ENCODE measurements around the gene C20orf204.
"Not testable (repeated sequence)": the region's sequence is repeated elsewhere in the genome, so short reads cannot be mapped to it uniquely, and the experiment has no call there.

C20orf204 gene

DNA sequence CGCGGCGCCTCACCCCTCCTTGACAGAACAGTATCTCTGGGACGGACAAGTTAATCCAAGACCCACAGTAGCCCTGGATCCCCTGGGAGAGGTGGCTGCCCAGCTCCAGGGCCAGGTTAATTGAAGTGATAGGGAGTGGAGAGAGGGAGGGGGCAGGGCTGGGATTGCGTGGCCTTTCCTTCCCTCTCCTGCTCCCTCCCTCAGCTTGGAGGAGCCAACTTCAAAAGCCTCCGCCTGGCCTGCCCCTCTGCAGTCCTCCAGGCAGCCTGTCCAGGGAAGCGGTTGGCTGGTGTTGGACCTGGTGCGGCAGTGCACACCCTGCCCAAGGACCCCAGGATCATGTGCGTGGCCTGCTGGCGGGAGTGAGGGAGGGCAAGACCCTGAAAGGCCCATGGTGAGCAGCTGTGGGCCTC is at the start of gene C20orf204:
Gene C20orf204, plus strand, starts transcription at position 250 of the 413 bp plus-strand sequence. Its CDS starts 142 bp downstream, at position 392.
- no peak for DNase-seq (ENCODE audit: low spot score)

GRCh38 chr20:64000906-64001305 is 35.1 kb upstream of the C20orf204 start:
- DNase-seq (ENCODE audit: low spot score), result no peak

GRCh38 chr20:64001607-64002011 is 34.4 kb upstream of the C20orf204 start:
- DNase-seq (ENCODE audit: low spot score), result no peak

DNA sequence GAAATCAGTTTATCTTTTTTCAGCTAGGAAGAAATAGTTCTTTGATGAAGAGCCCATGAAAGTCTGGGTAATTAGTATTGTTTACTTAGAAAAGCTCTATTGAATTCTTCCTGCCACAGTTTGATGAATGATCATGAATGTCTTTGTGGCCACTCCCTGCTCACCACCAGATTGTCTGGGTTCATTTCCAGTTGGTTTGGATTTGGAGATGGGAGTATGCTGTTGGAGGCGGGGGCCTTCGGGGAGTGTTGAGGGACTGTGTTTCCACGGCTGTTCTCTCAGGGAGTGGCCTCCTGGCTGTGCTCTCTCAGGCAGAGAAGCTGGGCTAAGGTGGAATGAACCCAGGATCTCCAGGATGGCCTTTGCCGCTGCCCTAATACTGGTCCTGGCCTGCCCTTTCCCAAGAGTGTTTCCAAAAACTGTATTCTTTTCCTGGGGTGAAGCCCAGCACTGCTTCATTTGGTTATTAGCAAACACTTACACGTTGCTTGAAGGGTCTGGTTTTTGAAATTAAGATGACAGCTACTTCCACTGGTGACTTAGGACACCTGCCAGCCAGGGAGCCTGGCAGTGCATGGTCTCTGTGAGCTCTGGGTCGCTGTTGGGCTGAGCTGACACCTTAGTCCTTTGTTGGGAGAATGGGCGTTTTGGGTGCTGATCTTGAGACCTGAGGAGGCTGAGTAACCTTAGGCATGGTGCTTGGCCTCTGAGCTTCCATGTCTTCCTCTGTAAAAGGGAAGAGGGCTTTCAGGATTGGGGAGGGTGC is 31.8 kb upstream of the C20orf204 start:
- DNase-seq (ENCODE audit: low spot score), result no peak

GRCh38 chr20:64005394-64005793 is 30.6 kb upstream of the C20orf204 start:
- DNase-seq (ENCODE audit: low spot score), result no peak

DNA sequence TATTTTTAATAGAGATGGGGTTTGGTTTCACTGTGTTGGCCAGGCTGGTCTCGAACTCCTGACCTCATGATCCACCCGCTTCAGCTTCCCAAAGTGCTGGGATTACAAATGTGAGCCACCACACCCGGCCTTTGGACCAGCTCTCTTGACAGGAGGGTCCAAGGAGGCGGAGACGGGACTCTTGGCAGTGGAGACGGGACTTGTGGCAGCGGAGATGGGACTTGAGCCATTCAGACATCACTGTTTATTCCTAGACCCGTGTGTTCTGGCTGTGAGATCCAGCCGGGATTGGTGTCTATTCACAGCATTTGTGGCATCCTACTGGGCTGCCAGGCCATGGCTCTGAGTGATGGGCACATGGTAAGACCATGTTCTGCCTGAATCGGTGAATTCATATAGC is 29.5 kb upstream of the C20orf204 start:
- DNase-seq (ENCODE audit: low spot score), result no peak

GRCh38 chr20:64006902-64007301 is 29.1 kb upstream of the C20orf204 start:
- no peak for DNase-seq (ENCODE audit: low spot score)

DNA sequence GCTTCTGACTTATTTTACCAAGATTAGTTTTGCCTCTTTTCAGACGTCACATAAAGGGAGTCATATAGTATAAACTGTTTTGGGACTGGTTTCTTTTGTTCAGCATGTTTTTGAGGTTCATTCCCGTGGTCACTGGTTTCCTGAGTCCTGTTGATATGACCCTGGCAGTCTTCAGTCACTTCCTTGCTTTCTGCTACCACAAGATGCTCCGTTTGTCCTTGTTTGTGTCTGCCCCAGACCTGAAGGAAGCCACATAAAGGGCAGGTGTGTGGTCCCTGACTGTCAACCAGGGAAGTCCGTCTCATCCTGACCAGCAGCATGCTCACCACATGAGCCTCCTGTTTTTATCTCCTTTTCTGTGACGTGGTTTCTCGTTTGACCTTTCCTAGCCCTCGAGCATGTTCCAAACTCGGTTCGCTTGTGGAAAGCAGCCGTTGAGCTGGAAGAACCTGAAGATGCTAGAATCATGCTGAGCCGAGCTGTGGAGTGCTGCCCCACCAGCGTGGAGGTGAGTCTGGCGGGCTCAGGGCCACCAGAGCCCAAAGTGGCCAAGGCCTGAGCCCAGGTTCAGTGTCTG is 26.1 kb upstream of the C20orf204 start:
- DNase-seq (ENCODE audit: low spot score), result no peak

DNA sequence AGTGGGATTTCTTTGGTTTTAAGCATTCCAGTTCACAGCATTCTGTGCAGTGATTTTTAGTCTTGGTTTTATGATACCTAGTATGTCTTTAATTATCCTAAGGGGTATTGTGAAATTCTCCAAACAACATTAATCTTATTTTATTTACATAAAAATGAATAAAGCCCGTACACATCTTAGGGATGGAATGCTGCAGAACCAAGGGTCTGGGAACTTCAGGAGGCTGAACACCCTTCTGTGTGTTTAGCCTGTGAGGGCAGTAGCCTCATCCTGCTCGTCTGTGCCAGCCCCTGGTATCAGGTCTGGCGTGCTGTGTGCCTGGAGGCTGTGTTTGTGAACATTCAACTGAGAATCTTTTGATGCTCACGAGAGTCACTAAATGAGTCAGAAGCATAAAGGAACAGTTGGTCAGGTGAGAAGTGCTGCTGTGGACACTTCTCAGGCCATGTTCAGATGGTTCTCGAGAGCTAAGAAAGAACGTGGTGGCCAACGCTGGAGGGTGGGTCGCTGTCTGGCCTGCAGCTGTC is 25.2 kb upstream of the C20orf204 start:
- no peak for DNase-seq (ENCODE audit: low spot score)

DNA sequence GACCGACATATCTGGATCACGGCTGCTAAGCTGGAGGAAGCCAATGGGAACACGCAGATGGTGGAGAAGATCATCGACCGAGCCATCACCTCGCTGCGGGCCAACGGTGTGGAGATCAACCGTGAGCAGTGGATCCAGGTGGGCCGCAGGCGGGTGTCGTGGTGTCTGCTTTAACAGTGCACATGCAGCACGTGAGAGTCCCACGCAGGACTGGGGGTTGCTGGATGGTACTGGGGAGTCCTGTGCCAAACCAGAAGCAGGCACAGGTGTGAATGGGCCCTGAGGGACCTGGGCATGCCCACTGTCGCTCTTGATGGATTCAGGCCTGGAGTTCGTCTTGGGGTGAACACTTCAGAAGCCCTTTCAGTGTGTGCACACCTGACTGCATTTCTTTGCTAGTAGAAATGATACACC is 24.6 kb upstream of the C20orf204 start:
- no peak for DNase-seq (ENCODE audit: low spot score)

DNA sequence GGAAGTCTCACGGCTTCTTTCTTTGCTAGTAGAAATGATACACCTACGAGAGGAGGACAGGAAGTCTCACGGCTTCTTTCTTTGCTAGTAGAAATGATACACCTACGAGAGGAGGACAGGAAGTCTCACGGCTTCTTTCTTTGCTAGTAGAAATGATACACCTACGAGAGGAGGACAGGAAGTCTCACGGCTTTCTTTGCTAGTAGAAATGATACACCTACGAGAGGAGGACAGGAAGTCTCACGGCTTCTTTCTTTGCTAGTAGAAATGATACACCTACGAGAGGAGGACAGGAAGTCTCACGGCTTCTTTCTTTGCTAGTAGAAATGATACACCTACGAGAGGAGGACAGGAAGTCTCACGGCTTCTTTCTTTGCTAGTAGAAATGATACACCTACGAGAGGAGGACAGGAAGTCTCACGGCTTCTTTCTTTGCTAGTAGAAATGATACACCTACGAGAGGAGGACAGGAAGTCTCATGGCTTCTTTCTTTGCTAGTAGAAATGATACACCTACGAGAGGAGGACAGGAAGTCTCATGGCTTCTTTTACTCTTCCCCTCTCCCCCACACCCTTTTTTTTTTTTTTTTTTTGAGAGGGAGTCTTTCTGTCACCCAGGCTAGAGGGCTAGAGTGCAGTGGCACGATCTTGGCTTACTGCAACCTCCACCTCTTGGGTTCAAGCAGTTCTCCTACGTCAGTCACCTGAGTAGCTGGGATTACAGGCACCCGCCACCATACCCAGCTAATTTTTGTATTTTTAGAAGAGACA is 23.4 kb upstream of the C20orf204 start:
- not testable (repeated sequence) for DNase-seq (ENCODE audit: low spot score)

DNA sequence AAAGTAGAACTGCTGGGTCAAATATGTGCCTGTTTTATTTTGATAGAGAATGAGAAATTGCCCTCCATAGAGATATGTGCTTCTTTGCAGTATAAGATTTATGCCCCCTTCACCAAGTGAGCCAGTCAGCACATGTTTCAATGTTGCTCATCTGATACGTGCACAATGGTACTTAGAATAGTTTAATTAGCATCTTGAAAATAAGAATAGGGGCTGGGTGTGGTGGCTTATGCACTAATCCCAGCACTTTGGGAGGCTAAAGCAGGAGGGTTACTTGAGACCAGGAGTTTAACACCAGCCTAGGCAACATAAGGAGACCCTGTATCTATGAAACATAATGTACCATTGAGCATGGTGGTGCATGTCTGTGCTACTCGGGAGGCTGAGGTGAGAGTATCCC is 20.3 kb upstream of the C20orf204 start:
- DNase-seq (ENCODE audit: low spot score), result no peak

DNA sequence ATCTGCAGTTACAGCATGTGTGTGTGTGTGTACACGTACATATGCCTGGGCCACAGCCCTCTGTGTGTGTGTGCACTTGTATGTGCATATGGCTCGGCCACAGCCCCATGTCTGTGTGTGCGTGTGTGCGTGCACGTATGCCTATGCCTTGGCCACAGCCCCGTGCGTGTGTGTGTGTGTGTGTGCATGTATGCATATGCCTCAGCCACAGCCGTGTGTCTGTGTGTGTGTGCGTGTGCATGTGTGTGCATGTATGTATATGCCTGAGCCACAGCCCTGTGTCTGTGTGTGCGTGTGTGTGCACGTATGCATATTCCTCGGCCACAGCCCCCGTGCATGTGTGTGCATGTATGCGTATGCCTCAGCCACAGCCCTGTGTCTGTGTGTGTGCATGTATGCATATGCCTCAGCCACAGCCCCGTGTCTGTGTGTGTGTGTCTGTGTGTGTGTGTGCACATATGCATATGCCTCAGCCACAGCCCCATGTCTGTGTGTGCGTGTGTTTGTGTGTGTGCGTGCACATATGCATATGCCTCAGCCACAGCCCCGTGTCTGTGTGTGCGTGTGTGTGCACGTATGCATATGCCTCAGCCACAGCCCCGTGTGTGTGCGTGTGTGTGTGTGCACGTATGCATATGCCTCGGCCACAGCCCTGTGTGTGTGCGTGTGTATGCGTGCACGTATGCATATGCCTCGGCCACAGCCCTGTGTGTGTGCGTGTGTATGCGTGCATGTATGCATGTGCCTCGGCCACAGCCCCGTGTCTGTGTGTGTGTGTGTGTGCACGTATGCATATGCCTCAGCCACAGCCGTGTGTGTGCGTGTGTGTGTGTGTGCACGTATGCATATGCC is 14.6 kb upstream of the C20orf204 start:
- no peak for DNase-seq (ENCODE audit: low spot score)

- no peak for DNase-seq (ENCODE audit: low spot score)
These were observed 13.2 kb upstream of the C20orf204 start for GRCh38 chr20:64022671-64023360.

- DNase-seq (ENCODE audit: low spot score), result no peak
These were observed 12.4 kb upstream of the C20orf204 start for GRCh38 chr20:64023361-64024140.

DNA sequence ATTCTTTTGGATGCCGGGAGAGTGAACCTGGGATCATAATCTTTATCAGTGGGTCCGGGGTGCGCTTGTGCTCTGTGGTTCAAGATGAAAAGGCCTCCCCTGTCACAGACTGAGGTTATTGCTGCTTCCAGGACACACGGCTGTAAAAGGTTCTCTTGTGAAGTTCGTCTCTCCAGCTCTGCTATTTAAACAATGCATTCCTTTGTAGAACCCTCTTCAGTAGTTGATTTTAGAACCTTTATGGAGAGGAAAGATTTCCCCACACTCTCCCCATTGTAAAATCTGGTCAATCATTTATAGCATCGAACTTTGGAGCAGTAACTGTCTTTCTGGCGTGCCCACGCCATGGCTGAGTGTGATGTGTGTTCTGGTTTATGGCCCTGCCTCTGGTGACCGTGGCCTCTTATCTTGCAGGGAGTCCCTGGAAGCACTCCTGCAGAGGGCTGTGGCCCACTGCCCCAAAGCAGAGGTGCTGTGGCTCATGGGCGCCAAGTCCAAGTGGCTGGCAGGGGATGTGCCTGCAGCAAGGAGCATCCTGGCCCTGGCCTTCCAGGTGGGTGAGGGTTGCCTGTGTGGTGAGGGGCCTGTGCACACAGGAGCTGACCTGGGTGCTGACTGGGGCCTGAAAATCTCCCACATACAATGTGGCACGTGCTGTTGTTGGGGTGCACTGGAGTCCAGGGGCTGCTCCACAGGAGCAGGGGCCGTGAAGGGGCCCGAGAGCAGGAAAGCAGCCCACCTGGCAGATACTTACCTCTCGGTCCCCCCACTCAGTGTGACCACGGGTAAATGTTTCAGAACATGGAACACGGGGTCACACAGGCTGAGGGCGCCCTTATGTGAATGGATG is 11.6 kb upstream of the C20orf204 start:
- DNase-seq (ENCODE audit: low spot score), result peak; percentile 86

- DNase-seq (ENCODE audit: low spot score), result no peak
These were observed 10.7 kb upstream of the C20orf204 start for GRCh38 chr20:64025101-64025825.

DNA sequence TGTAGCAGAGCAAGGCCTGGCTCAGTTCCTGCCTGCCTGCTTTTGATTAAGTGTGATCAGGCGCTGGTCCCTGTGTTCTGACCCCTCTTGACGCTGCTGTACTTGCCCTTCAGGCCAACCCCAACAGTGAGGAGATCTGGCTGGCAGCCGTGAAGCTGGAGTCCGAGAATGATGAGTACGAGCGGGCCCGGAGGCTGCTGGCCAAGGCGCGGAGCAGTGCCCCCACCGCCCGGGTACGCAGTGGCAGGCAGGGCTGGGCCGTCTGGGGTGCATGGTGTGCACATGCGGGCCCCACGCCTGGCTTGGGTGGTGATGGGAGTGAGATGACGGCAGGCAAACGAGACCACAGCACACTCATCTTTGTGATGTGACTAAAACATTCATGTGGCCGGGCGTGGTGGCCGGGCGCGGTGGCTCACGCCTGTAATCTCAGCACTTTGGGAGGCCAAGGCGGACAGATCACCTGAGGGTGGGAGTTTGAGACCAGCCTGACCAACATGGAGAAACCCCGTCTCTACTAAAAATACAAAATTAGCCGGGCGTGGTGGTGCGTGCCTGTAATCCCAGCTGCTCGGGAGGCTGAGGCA is 10.1 kb upstream of the C20orf204 start:
- no peak for DNase-seq (ENCODE audit: low spot score)

Data from HuH-7.5 (cell line).